Renal pelvis (tissue), 4 donors: ENCODE data around the gene DHX34. TPM values are rescaled to one million over a fixed set of nuclear protein-coding genes. Genes with fewer than 3 reads are reported as not detected.
"Not testable (repeated sequence)": the region's sequence is repeated elsewhere in the genome, so short reads cannot be mapped to it uniquely, and the experiment has no call there.

Experiments used
- DNase-seq: peaks from one replicate; pipeline ENCODE4 v3.0.0-alpha.2; 2013
- polyA plus RNA-seq, 3 donors: library from polyadenylated mRNA; unstranded; fragments of 120-200 nt; gene quantifications; one replicate each; pipeline ENCODE4 v1.2.1, GENCODE V29; 2013; ENCODE audit not compliant: insufficient read length in 3 of 3

Gene DHX34
- polyA plus RNA-seq, 3 donors: 18.3 to 20.4 (median 18.4) TPM

DNA sequence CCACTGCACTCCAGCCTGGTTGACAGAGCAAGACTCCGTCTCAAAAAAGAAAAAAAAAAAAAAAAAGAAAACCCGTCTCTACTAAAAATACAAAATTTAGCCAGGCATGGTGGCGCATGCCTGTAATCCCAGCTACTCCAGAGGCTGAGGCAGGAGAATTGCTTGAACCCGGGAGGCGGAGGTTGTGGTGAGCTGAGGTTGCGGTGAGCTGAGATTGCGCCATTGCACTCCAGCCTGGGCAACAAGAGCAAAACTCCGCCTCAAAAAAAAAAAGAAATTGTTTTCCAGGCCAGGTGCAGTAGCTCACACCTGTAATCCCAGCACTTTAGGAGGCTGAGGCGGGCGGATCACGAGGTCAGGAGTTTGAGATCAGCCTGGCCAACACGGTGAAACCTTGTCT is 37.5 kb downstream of the DHX34 start:
- not testable (repeated sequence) for DNase-seq

DNA sequence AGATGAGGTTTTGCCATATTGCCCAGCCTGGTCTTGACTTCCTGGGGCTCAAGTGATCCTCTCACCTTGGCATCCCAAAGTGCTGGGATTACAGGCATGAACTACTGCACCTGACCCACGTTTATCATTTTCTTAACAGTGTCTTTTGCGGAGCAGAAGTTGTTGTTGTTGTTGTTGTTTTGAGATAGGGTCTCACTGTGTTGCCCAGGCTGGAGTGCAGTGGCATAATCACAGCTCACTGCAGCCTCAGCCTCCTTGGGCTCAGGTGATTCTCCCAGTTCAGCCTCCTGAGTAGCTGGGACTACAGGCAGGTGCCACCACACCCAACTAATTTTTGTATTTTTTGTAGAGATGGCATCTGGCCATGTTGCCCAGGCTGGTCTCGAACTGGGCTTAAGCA is 38.5 kb downstream of the DHX34 start:
- DNase-seq: not testable (repeated sequence)

DNA sequence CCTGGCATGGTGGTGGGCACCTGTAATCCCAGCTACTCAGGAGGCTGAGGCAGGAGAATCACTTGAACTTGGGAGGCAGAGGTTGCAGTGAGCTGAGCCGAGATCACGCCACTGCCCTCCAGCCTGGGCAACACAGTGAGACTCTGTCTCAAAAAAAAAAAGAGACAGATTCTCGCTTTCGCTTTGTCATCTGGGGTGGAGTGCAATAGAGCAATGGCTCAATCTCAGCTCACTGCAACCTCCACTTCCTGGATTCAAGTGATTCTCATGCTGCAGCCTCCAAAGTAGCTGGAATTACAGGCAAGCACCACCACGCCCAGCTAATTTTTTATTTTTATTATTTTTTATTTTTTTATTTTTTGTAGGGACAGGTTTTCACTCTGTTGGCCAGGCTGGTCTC is 39.6 kb downstream of the DHX34 start:
- DNase-seq: not testable (repeated sequence)

DNA sequence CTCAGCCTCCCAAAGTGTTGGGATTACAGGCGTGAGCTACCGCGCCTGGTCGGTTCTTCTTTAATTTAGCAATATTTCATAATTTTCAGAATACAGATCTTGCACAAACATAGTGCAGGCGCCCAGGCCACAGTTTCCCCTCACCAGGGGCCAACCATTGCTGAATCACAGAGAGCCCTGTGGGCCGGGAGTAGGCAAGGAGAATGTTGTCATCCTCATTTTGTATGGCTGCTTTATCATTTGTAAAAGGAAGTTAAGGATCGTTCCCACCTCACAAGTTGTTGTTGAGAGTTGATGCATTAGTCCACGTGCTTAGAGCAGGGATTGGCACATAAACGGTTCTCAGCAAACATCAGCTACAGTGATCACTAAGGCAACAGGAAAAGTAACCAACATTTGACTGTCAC is 40.0 kb downstream of the DHX34 start:
- no peak for DNase-seq

DNA sequence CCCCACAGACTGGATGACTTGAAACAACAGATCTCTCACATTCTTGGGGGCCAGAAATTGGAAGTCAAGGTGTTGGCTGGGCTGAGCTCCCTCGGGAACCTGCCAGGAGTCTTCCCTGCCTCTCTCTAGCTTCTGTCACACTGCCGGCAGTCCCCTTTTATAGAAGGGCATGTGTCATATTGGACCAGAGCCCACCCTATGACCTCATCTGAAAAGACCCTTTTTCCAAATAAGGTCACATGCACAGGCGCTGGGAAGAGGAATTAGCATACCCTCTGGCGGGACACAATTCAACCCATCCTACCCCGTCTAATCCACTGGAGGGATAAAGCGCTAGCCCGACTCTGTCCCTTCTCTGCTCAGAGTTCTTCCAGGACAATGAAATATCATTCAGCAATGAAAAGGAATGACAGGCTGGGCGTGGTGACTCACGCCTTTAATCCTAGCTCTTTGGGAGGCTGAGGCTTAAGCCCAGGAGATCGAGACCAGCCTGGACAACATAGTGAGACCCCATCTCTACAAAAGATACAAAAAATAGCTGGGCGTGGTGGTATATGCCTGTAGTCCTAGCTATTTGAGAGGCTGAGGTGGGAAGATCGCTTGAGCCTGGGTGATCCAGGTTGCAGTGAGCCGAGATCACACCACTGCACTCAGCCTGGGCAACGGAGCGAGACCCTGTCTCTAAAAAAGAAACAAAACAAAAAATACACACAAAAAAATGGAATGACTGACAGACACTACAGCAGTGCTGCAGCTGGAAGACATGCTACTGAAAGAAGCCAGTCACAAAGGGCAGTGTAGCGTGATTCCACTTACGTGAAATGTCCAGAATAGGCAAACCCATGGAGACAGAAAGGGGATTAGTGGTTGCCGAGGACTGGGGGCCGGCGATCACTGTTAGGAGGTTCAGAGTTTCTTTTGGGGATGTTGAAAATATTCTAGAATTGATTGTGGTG is 41.7 kb downstream of the DHX34 start:
- DNase-seq: no peak

DNA sequence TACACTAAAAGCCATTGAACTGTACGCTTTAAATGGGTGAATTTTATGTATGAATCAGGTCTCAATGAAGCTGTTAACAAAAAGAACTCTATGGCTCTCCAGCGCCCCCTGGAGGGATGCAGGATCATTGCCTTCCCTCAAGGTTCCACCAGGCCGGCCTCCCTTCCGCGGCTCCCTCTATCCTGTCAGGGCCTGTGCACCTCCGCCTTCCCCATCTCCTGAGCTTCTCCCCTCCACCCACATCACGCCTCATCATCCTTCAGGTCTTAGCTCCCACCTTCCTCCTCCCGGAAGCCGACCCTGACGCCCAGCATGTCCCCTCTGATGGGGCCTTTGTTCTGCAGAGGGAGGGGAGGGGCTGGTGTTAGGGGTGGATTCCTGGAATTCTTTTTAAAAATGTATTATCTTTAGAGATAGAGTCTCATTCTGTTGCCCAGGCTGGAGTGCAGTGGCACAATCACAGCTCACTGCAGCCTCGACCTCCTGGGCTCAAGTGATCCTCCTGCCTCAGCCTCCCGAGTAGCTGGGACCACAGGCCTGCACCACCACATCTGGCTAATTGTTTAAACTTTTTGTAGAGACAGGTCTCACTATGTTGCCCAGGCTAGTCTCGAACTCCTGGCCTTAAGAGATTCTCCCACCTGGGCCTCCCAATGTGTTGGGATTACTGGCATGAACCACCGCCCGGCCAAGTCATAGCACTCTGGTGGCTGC is 42.6 kb downstream of the DHX34 start:
- peak; percentile 47 for DNase-seq

DNA sequence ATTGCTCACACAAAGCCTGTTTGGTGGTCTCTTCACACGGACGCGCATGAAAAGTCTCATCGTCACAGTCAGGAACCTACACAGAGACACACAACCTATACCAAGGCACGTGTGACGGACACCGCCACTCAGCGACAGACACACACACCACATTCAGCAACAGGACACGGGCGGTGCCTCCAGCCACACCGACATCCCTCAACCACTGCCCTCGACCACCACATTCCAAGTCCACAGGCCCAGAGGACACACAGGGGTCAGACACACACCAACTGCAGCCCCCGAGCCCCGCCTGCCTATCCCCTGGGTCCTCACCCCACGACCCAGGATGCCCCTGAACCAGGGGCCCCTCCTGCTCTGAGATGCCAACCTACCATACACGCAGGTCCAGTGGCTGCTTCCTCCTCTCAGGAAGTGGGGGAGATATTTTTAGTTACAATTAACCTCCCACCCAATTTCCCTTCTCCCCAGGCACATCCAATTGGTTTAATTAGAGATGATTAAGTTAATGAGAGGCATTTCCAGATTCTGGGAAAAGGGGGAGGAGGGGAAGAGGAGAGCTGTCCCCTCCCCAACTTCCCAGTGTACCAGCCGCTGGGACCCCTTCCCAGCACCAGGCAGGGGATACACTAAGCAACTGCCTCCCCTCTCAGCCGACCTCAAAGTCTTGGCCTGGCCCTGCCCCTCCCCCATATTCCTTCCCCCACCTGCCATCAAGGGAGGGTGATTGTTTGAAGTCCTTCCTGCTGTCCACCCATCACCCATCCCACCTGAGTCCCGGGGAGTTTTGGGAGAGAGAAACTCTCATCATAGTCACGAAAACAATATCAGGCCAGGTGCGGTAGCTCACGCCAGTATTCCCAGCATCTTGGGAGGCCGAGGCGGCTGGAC is 49.8 kb downstream of the DHX34 start:
- DNase-seq: no peak

DNA sequence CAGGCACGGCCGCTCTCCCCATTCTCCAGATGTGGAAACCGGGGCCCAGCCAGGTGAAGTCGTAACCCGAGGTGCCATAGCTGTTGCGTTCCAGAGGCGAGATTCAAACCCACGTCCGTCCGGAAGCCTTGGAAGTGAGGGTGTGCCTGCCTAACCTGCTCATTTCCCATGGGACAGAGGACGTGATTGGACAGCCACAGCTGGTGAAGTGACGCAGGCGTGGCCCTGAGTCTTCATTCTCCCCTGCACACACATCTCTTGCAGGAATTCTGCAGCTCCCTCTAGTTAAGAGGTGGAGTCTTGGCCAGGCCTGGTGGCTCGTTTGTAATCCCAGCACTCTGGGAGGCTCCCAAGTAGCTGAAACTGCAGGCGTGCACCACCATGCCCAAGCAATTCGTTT is 53.4 kb downstream of the DHX34 start:
- DNase-seq: no peak

DNA sequence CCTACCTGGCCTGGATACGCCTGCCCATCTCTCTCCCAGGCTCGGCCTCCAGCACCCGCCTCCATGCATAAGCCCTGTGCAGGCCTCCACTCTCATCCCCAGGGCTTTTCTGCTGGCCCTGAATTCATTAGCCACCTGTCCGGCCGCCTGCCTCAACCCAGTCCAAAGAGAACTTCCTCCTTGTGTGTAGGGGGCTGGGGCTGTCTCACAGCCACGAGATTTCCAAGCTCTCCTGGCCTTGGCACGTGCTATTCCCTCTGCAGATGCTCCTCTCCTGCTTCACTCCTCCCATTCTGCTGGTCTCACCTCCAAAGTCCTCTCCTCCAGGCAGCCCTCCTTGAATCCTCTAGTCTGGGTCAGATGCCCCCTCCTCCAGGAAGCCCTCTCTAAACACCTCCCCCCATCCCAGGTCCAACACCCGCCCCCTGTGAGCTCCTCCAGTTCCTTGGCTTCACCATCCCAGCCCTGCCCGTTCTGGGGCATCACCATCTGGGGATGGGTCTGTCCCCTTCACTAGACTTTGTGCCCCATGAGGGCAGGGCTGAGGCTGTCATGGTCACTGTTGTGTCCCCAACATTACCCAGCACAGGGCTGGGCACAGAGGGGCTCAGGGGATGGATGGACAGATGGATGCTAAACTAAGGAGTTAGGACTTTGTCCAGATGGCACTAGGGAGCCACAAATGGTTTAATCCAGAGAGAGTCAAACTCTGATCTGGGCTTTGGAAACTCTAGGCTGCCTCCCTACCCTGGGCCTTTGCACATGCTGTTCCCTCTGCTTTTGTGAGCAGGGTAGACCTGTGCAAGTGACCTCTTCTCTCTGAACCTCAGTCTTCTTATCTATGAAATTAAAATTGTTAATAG is 55.5 kb downstream of the DHX34 start:
- no peak for DNase-seq

DNA sequence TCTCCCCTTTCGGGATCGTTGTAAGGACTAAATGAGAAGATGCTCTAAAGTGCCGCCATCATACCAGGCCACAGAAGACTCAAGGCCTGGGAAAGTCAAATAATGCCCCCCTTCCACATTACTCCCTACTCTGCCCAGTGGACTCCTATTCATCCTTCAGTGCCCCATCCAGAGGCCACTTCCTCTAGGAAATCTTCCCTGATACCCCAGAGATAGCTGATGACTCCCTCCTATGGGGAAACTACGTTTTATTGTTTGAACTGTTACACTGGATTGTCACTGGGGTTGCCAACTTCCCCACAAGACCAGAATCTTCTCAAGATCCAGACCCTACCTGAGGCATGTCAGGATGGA is 56.1 kb downstream of the DHX34 start:
- DNase-seq: no peak

DNA sequence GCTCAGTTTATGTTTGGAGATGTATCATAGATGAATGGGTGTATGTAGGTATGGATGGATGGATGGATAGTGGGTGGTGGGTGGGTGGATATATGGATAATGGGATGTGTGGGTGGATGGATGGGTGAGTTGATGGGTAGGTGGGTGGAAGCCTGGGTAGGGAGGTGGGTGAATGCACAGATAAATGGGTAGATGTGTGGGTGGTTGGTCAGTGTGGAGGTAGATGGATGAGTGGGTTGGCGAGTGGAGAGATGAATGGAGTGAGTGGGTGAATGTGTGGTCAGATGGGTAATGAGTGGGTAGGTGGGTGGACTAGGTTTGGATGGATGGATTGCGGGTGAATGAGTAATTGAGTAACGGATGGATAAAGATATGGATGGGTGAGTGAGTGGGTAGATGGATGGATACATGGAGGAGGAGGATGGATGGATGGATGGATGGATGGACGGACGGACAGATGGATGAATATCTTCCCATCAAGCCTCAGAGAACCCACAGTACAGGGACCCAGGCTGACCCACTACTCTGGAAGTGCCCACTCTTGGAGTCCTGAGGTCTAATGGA is 56.8 kb downstream of the DHX34 start:
- DNase-seq: no peak

DNA sequence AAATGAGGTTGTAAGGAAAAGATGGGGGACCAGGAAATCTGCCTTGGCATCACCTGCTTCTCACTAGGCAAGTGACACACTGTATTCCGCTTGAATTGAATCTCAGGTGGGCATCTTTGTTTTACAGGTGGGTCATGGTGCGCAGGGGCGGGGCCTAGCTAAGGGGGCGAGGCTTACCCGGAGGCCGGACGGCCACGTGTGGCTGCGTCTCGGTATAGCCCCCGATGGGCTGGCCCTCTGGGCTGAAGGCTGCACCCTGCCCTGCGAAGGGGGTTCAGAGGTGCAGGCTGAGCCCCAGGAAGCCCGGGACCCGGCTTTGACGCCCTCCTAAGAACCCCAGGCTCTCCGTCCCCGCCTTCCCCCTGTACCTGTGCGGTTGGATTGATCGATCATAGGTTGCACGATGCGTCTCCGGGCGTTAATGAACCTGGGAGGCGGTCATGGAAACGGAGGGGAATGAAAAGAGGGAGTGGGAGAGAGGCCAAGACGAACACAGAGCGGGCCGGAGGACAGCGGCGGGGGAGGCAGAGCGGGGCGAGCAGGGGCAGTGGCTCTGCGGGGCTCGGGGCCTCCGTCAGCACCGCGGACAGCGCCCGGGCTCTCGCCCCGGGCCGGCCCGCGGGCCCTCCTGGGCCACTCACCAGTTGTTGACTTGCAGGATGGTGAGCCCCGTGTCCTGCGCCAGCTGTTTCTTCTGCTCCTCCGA is 57.7 kb downstream of the DHX34 start:
- peak; percentile 46 for DNase-seq

DNA sequence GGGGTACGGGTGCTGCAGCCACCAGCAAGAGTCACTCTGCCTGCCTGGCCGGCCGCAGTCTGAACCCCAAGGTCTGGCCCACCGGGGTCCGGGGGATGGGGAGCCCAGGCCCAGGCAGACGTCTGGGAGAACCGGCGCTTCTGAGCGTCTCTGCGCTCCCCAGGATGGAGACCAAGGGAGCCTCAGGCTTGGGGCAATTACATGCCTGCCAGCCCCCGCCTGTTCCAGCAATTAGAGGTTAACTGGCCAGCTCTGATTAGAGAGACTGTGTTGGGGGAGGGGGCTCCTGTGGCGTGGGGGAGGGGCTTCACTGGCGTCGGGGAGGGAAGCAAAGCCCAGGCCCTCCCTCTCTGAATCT is 58.3 kb downstream of the DHX34 start:
- no peak for DNase-seq

DNA sequence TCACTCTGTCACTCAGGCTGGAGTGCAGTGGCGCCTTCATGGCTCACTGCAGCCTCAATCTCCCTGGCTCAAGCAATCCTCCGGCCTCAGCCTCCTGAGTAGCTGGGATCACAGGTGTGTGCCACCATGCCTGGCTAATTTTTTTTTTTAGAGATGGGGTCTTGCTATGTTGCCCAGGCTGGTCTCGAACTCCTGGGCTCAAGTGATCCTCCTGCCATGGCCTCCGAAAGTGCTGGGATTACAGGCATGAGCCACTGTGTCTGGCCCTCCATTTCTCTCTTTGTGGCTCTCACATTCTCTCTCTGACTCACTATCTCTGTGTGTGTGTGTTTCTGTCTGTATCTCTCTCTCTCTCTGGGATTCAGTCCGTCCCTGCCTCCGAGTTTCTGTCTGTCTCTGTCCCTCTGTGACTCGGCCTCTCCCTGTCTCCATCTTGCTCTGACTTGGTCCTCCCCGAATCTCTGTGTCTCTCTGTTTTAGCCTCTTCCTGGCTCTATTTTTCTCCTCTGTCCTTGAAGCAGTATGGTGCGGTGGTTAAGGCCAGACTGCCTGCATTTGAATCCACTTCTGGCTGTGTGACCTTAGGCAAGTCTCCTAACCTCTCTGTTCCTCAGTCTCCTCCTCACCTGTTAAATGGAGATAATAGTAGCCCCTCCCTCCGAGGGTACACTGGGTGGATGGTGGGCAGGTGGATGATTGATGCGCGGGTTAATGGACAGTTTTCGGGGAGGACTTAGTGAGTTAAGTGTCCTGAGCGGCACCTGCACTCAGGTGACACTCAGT is 59.2 kb downstream of the DHX34 start:
- no peak for DNase-seq

DNA sequence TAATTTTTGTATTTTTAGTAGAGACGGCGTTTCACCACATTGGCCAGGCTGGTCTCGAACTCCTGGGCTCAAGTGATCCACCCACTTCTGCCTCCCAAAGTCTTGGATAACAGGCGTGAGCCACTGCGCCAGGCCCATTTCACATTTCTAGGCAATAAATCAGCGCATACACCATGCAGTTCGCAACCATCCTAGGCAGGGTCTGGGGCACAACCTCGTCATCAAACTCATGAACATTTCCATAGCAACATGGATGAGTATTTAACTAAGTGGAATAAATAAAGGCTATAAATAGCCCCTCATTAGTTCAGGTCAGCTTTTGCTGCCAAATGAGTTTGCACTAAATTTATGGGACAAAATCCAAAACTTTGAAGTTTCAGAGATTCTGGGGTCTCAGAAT is 62.0 kb downstream of the DHX34 start:
- DNase-seq: no peak

DNA sequence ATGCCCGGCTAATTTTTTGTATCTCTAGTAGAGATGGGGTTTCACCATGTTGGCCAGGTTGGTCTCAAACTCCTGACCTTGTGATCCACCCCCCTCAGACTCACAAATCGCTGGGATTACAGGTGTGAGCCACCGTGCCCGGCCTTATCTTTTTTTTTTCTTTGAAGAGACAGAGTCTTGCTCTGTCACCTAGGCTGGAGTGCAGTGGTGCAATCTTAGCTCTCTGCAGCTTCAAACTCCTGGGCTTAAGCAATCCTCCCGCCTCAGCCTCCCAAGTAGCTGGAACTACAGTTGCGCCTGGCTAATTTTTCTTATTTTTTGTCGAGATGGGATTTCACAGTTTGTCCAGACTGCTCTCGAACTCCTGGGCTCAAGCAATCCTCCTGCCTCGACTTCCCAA is 62.6 kb downstream of the DHX34 start:
- DNase-seq: not testable (repeated sequence)

DNA sequence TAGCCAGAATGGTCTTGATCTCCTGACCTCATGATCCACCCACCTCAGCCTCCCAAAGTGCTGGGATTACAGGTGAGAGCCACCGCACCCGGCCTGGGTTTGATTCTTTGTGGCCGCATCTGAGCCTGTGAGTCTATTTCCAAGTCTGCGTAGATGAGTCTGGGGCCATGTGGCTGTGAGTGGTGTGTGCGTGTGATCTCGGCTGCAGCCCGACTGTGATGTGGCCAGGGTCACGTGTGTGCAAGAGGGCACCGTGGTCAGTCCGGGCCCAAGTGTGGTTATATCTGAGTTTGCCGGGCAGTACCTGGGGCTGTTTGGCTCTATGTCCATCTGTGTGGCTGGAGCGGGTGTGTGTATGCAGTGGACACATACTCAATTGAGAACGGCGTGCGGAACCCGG is 64.8 kb downstream of the DHX34 start:
- DNase-seq: no peak

DNA sequence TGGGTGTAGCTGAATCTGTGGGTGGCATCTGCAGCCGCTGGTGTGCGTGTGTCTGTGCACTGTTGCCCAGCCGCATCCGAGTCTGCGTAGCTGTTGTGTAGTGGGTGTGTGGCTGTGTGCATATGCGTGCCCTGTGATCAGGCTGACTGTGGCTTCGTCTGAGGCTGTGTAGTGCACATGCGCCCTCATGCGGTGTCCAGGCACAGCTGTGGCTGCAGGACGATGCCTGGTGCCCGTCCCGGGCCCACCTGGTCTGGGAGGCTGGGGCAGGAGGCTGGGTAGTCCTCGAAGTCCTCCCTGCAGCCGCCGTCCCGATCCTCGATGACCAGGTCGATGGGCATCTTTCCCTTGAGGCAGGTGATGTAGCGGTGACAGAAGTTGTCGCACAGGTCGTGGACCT is 65.4 kb downstream of the DHX34 start:
- no peak for DNase-seq

DNA sequence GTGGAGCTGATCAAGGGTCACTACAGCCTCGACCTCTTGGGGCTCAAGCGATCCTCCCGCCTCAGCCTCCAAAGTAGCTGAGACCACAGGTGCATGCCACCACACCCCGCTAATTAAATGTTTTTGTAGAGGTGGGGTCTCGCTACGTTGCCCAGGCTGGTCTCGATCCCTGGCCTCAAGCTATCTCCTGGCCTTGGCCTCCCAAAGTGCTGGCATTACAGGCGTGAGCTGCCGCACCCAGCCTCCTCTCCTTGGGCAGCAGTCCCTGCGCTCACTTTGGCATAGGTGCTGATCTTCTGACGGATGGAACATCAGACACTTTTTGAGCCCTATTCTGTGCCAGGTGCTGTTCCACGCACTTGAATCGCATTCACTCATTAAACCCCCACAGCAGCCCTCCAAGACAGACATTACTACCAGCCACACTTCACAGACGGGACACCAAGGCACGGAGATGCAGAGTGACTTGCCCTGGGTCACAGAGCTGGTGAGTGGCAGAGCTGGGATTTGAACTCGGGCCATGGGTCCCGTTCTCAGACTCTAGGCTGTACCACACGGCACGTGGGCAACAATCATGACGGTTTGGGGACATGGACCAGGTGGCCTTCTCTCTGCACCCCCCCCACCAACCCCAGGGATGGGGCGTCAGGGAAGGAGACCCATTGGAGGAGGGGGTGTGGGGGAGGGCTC is 67.0 kb downstream of the DHX34 start:
- no peak for DNase-seq
